HepG2 (cell line): Measurements from ENCODE around the gene MZF1. TPM values are rescaled to one million over a fixed set of nuclear protein-coding genes. Genes with fewer than 3 reads are reported as not detected.

ENCODE experiments used
- AKAP8 ChIP-seq: sonication (generic); formaldehyde crosslinking; IDR thresholded peaks from 2 replicates; pipeline ENCODE4 v1.5.1; 2020; ENCODE audit warnings: mild to moderate bottlenecking, missing genetic modification reagents
- DR1 ChIP-seq: sonication (generic); formaldehyde crosslinking; IDR thresholded peaks from 2 replicates; pipeline ENCODE4 v1.8.0; 2021; ENCODE audit warnings: mild to moderate bottlenecking, missing genetic modification reagents, inconsistent platforms
- GATAD1 ChIP-seq: IDR thresholded peaks from 2 replicates; pipeline ENCODE4 v1.6.1; 2016; ENCODE audit warnings: missing genetic modification reagents, missing compliant biosample characterization
- GTF3A ChIP-seq: sonication (generic); formaldehyde crosslinking; conservative IDR thresholded peaks from 2 replicates; pipeline ENCODE4 v1.4.0; 2020; ENCODE audit warnings: mild to moderate bottlenecking, missing genetic modification reagents
- HMG20B ChIP-seq: conservative IDR thresholded peaks from 2 replicates; pipeline ENCODE4 v1.6.1; 2016; ENCODE audit warnings: missing genetic modification reagents, missing compliant biosample characterization
- HNRNPH1 ChIP-seq: fragments of 200-400 bp; formaldehyde crosslinking; optimal IDR thresholded peaks from 2 replicates; pipeline ENCODE3; 2017; ENCODE audit warnings: mild to moderate bottlenecking, low read depth, low read length
- MEIS2 ChIP-seq: sonication (generic); formaldehyde crosslinking; IDR thresholded peaks from 2 replicates; pipeline ENCODE4 v1.9.0; 2021; ENCODE audit warnings: mild to moderate bottlenecking, missing genetic modification reagents
- PHF5A ChIP-seq: IDR thresholded peaks from one replicate; pipeline ENCODE4 v1.6.1; 2018; ENCODE audit warnings: low read depth, missing genetic modification reagents; ENCODE audit not compliant: unreplicated experiment
- SP4 ChIP-seq: sonication (generic); formaldehyde crosslinking; IDR thresholded peaks from 2 replicates; pipeline ENCODE4 v1.8.1; 2023; ENCODE audit warnings: mild to moderate bottlenecking, missing genetic modification reagents
- STAT5B ChIP-seq: sonication (generic); formaldehyde crosslinking; IDR thresholded peaks from 2 replicates; pipeline ENCODE4 v1.4.0; 2020; ENCODE audit warnings: missing genetic modification reagents
- TEAD3 ChIP-seq: optimal IDR thresholded peaks from 2 replicates; pipeline ENCODE3; 2016; ENCODE audit warnings: borderline replicate concordance
- ZNF335 ChIP-seq: sonication (generic); formaldehyde crosslinking; IDR thresholded peaks from 2 replicates; pipeline ENCODE4 v1.4.0; 2020; ENCODE audit warnings: missing genetic modification reagents
- ZNF607 ChIP-seq: sonication (generic); formaldehyde crosslinking; IDR thresholded peaks from 2 replicates; pipeline ENCODE4 v1.5.1; 2020; ENCODE audit warnings: missing genetic modification reagents, mild to moderate bottlenecking, borderline replicate concordance
- ZNF878 ChIP-seq: sonication (generic); formaldehyde crosslinking; IDR thresholded peaks from 2 replicates; pipeline ENCODE4 v1.8.1; 2023; ENCODE audit warnings: mild to moderate bottlenecking, missing genetic modification reagents, moderate library complexity
- polyA plus RNA-seq, 8 experiments: library from polyadenylated mRNA; depleted of rRNA in 3 of 8; stranded (reverse) in 7 of 8; unstranded in 1 of 8; fragments of >200 nt; fragmentation: Illumina TruSeq in 4 of 8; extraction: Trizol in 4 of 8; gene quantifications; 2 replicates each; pipeline versions ENCODE4 v1.2.1 to v1.2.3, GENCODE V29; 2011 to 2016; ENCODE audit warnings: low read depth in 4 of 8, missing spikeins in 1 of 8, mixed read lengths in 1 of 8; ENCODE audit not compliant: insufficient read depth in 1 of 8
- total RNA-seq, 5 experiments: library from RNA; depleted of rRNA; stranded (reverse); fragments of >200 nt; fragmentation: Illumina TruSeq; extraction: Trizol; gene quantifications; 2 replicates each; pipeline ENCODE4 v1.2.3, GENCODE V29; 2016; ENCODE audit warnings: low read depth in 1 of 5
- TF ChIP-seq, protein P1 (sequence below): sonication (generic); formaldehyde crosslinking; conservative IDR thresholded peaks from 2 replicates; pipeline ENCODE4 v1.5.0; 2020; ENCODE audit warnings: missing genetic modification reagents
- TF ChIP-seq, protein P2 (sequence below): IDR thresholded peaks from 2 replicates; pipeline ENCODE4 v1.6.1; 2016; ENCODE audit warnings: missing compliant biosample characterization, missing genetic modification reagents, borderline replicate concordance
- TF ChIP-seq, protein P3 (sequence below): sonication (generic); formaldehyde crosslinking; conservative IDR thresholded peaks from 2 replicates; pipeline ENCODE4 v1.8.0; 2022; ENCODE audit warnings: low read depth, missing genetic modification reagents
- TF ChIP-seq, protein P4 (sequence below): IDR thresholded peaks from 2 replicates; pipeline ENCODE4 v1.6.1; 2016
- TF ChIP-seq, protein P5 (sequence below), 2 experiments: sonication (generic) in 1 of 2; formaldehyde crosslinking in 1 of 2; IDR thresholded peaks; 2 replicates each; pipeline versions ENCODE4 v1.4.0 to v1.6.1; 2018 to 2020; ENCODE audit warnings: missing genetic modification reagents in 2 of 2, borderline replicate concordance in 1 of 2, low read depth in 1 of 2, mild to moderate bottlenecking in 1 of 2, missing biosample characterization in 1 of 2
- TF ChIP-seq, protein P6 (sequence below), 2 experiments: fragments of 450-650 bp in 1 of 2; sonication (generic) in 1 of 2; formaldehyde crosslinking; IDR thresholded peaks; 2 replicates each; pipeline versions ENCODE4 v1.5.0 to v1.8.0; 2020 to 2022; ENCODE audit warnings: mild to moderate bottlenecking in 1 of 2, missing genetic modification reagents in 1 of 2

Gene MZF1
- total and polyA plus RNA-seq, 2 of the 13 experiments (the other 11 are each of a cell fraction or from before 2014, with no cell fraction given): 3.1 to 8.1 TPM

DNA sequence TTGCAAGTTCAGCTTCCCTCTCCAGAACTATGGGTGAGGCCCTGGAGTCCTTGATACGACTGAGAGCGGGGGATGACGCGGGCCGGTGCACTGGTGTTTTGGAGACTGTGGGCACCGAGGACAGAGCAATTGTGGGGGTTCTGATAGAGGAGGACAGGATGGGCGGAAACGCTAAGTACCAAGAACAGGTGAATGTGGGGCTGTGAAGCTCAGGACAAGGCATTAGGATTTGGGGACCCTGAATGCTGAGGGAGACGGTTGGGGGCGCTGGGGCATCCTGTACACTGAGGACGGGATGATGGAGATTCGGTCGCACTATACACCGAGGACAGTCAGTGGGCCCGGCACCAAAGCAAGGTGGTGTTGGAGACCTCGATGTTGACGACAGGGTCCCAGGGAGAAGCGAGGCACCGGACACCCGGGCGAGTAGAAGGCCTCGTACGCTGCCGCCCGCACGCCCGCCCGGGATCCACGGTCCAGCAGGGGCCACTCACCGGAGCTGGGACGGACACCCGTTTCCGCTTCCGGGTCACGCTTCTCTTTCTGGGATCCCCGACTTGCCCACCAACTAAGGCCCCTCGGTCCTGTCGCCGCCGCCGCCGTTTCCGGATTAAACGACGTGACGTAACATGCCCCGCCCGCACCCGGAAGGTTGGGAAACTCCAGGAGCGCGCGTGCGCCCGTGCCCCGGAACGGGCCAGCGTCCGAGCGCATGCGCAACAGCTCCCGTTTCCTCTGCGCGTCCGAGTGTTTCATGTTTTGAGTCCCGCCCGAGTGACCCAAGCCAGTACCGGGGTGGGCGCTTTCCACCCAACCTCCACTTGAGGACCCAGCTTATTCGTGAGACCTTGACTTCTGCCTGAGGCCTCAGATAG is 18.4 kb downstream of the MZF1 start, which contains the start of gene CHMP2A (continued):
- TF ChIP-seq, protein P1, sequence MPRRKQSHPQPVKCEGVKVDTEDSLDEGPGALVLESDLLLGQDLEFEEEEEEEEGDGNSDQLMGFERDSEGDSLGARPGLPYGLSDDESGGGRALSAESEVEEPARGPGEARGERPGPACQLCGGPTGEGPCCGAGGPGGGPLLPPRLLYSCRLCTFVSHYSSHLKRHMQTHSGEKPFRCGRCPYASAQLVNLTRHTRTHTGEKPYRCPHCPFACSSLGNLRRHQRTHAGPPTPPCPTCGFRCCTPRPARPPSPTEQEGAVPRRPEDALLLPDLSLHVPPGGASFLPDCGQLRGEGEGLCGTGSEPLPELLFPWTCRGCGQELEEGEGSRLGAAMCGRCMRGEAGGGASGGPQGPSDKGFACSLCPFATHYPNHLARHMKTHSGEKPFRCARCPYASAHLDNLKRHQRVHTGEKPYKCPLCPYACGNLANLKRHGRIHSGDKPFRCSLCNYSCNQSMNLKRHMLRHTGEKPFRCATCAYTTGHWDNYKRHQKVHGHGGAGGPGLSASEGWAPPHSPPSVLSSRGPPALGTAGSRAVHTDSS: no peak
- TF ChIP-seq, protein P2, sequence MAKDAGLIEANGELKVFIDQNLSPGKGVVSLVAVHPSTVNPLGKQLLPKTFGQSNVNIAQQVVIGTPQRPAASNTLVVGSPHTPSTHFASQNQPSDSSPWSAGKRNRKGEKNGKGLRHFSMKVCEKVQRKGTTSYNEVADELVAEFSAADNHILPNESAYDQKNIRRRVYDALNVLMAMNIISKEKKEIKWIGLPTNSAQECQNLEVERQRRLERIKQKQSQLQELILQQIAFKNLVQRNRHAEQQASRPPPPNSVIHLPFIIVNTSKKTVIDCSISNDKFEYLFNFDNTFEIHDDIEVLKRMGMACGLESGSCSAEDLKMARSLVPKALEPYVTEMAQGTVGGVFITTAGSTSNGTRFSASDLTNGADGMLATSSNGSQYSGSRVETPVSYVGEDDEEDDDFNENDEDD (CRISPR knock-in tag): no peak; the same call in 1 of the 2 replicates
- TF ChIP-seq GTF3A (CRISPR knock-in tag) (no peak), DR1 (no peak), AKAP8 (peak; percentile 100), STAT5B (no peak), ZNF878 (CRISPR knock-in tag) (no peak), GATAD1 (peak; percentile 89), MEIS2 (CRISPR knock-in tag) (no peak), HMG20B (CRISPR knock-in tag) (no peak), SP4 (CRISPR knock-in tag) (peak; percentile 68; the same call in 1 of the 2 replicates), ZNF335 (CRISPR knock-in tag) (no peak), PHF5A (CRISPR knock-in tag) (no peak), ZNF607 (CRISPR knock-in tag) (peak; percentile 77; the same call in 1 of the 2 replicates), TEAD3 (CRISPR knock-in tag) (no peak), HNRNPH1 (no peak)
- TF ChIP-seq, protein P3, sequence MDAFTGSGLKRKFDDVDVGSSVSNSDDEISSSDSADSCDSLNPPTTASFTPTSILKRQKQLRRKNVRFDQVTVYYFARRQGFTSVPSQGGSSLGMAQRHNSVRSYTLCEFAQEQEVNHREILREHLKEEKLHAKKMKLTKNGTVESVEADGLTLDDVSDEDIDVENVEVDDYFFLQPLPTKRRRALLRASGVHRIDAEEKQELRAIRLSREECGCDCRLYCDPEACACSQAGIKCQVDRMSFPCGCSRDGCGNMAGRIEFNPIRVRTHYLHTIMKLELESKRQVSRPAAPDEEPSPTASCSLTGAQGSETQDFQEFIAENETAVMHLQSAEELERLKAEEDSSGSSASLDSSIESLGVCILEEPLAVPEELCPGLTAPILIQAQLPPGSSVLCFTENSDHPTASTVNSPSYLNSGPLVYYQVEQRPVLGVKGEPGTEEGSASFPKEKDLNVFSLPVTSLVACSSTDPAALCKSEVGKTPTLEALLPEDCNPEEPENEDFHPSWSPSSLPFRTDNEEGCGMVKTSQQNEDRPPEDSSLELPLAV (CRISPR knock-in tag): no peak
- TF ChIP-seq, protein P4, sequence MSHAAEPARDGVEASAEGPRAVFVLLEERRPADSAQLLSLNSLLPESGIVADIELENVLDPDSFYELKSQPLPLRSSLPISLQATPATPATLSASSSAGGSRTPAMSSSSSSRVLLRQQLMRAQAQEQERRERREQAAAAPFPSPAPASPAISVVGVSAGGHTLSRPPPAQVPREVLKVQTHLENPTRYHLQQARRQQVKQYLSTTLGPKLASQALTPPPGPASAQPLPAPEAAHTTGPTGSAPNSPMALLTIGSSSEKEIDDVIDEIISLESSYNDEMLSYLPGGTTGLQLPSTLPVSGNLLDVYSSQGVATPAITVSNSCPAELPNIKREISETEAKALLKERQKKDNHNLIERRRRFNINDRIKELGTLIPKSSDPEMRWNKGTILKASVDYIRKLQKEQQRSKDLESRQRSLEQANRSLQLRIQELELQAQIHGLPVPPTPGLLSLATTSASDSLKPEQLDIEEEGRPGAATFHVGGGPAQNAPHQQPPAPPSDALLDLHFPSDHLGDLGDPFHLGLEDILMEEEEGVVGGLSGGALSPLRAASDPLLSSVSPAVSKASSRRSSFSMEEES (CRISPR knock-in tag): no peak
- TF ChIP-seq, protein P5, sequence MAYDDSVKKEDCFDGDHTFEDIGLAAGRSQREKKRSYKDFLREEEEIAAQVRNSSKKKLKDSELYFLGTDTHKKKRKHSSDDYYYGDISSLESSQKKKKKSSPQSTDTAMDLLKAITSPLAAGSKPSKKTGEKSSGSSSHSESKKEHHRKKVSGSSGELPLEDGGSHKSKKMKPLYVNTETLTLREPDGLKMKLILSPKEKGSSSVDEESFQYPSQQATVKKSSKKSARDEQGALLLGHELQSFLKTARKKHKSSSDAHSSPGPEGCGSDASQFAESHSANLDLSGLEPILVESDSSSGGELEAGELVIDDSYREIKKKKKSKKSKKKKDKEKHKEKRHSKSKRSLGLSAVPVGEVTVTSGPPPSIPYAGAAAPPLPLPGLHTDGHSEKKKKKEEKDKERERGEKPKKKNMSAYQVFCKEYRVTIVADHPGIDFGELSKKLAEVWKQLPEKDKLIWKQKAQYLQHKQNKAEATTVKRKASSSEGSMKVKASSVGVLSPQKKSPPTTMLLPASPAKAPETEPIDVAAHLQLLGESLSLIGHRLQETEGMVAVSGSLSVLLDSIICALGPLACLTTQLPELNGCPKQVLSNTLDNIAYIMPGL (CRISPR knock-in tag; IDR thresholded peaks at IDR 0.05; ENCODE audit: borderline replicate concordance in 1 of 2, low read depth in 1 of 2): peak in 1 of 2 experiments; percentile 62; a peak in 3 of 4 replicates
- TF ChIP-seq, protein P6, sequence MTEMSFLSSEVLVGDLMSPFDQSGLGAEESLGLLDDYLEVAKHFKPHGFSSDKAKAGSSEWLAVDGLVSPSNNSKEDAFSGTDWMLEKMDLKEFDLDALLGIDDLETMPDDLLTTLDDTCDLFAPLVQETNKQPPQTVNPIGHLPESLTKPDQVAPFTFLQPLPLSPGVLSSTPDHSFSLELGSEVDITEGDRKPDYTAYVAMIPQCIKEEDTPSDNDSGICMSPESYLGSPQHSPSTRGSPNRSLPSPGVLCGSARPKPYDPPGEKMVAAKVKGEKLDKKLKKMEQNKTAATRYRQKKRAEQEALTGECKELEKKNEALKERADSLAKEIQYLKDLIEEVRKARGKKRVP (CRISPR knock-in tag; IDR thresholded peaks at IDR 0.05): peak in 1 of 2 experiments; percentile 72; a peak in 1 of 4 replicates
